Neural cell (in vitro differentiated cells): ENCODE results near the gene MOSMO. TPM values are rescaled to one million over a fixed set of nuclear protein-coding genes. Genes with fewer than 3 reads are reported as not detected.

Experiments
- H2AFZ ChIP-seq: fragments of 200-600, 300-800 bp; sonication (generic), shearing (Covaris generic); 2 replicates; pipeline ENCODE4 v1.6.0; 2014; ENCODE audit warnings: low read depth, mild to moderate bottlenecking, antibody characterized with exemption, low read length, moderate library complexity
- H3F3A ChIP-seq: fragments of 200-600 bp; shearing (Covaris generic); 2 replicates; pipeline ENCODE4 v1.6.1; 2016; ENCODE audit warnings: mild to moderate bottlenecking, moderate library complexity, mixed read lengths, antibody characterized with exemption, low read length; ENCODE audit not compliant: insufficient read depth, poor library complexity, severe bottlenecking
- H3K27ac ChIP-seq: fragments of 200-600, 300-800 bp; sonication (generic), shearing (Covaris generic); 2 replicates; pipeline ENCODE4 v1.5.1; 2014; ENCODE audit warnings: mild to moderate bottlenecking, low read length, moderate library complexity
- H3K27me3 ChIP-seq: fragments of 300-800, 200-600 bp; sonication (generic), shearing (Covaris generic); 2 replicates; pipeline ENCODE4 v1.6.0; 2014; ENCODE audit warnings: mild to moderate bottlenecking, low read depth, low read length, moderate library complexity; ENCODE audit not compliant: insufficient read depth
- H3K36me3 ChIP-seq: fragments of 300-800, 200-600 bp; sonication (generic), shearing (Covaris generic); 2 replicates; pipeline ENCODE4 v1.5.1; 2014; ENCODE audit warnings: mild to moderate bottlenecking, antibody characterized with exemption, low read length, moderate library complexity; ENCODE audit not compliant: insufficient read depth
- H3K4me2 ChIP-seq: fragments of 300-800, 200-600 bp; sonication (generic), shearing (Covaris generic); 2 replicates; pipeline ENCODE4 v1.6.0; 2014; ENCODE audit warnings: mild to moderate bottlenecking, low read length
- H3K4me3 ChIP-seq: fragments of 300-800, 200-600 bp; sonication (generic), shearing (Covaris generic); 2 replicates; pipeline ENCODE4 v1.5.1; 2014; ENCODE audit warnings: mild to moderate bottlenecking, low read length, moderate library complexity
- H3K79me2 ChIP-seq: fragments of 200-600 bp; shearing (Covaris generic); replicated peaks from 2 replicates; pipeline ENCODE4 v1.6.0; 2014; ENCODE audit warnings: mild to moderate bottlenecking, low read length, moderate library complexity; ENCODE audit not compliant: insufficient read depth
- H3K9ac ChIP-seq: fragments of 300-800, 200-600 bp; sonication (generic), shearing (Covaris generic); 2 replicates; pipeline ENCODE4 v1.6.1; 2016; ENCODE audit warnings: mild to moderate bottlenecking, low read length, mixed read lengths
- H3K9me2 ChIP-seq: fragments of 200-600 bp; shearing (Covaris generic); 2 replicates; pipeline ENCODE4 v1.6.1; 2016; ENCODE audit warnings: mild to moderate bottlenecking, low read length, mixed read lengths; ENCODE audit not compliant: insufficient read depth
- H3K9me3 ChIP-seq: fragments of 200-600, 300-800 bp; sonication (generic), shearing (Covaris generic); 2 replicates; pipeline ENCODE4 v1.6.1; 2016; ENCODE audit warnings: mild to moderate bottlenecking, mixed run types, low read length, moderate library complexity, mixed read lengths
- H4K20me1 ChIP-seq: fragments of 200-600 bp; shearing (Covaris generic); 2 replicates; pipeline ENCODE4 v1.6.1; 2016; ENCODE audit warnings: mild to moderate bottlenecking, mixed run types; ENCODE audit not compliant: insufficient read depth
- EP300 ChIP-seq: fragments of 450-650 bp; conservative IDR thresholded peaks from 2 replicates; pipeline ENCODE4 v1.6.1; 2014; ENCODE audit warnings: antibody characterized with exemption, mild to moderate bottlenecking, moderate library complexity; ENCODE audit not compliant: poor library complexity, severe bottlenecking
- MXI1 ChIP-seq: fragments of 450-650 bp; conservative IDR thresholded peaks from 2 replicates; pipeline ENCODE4 v1.6.1; 2014; ENCODE audit warnings: antibody characterized with exemption, mild to moderate bottlenecking; ENCODE audit not compliant: poor library complexity, severe bottlenecking
- POLR2AphosphoS5 ChIP-seq: IDR thresholded peaks from 2 replicates; pipeline ENCODE4 v1.6.1; 2012
- RAD21 ChIP-seq: fragments of 450-650 bp; conservative IDR thresholded peaks from 2 replicates; pipeline ENCODE4 v1.6.1; 2014; ENCODE audit warnings: antibody characterized with exemption, mild to moderate bottlenecking, moderate library complexity
- SMC3 ChIP-seq: fragments of 450-650 bp; conservative IDR thresholded peaks from 2 replicates; pipeline ENCODE4 v1.6.1; 2014; ENCODE audit warnings: antibody characterized with exemption, mild to moderate bottlenecking, moderate library complexity; ENCODE audit not compliant: poor library complexity
- TAF1 ChIP-seq: IDR thresholded peaks from 2 replicates; pipeline ENCODE4 v1.6.1; 2012; ENCODE audit warnings: low read depth
- polyA plus RNA-seq: library from polyadenylated mRNA; depleted of rRNA; stranded (reverse); fragments of >200 nt; gene quantifications from 2 replicates; pipeline ENCODE4 v1.2.3, GENCODE V29; 2014
- TF ChIP-seq, protein P1 (sequence below): fragments of 450-650 bp; IDR thresholded peaks from 2 replicates; pipeline ENCODE4 v1.5.1; 2014; ENCODE audit warnings: antibody characterized with exemption, mild to moderate bottlenecking, moderate library complexity; ENCODE audit not compliant: poor library complexity, severe bottlenecking
- TF ChIP-seq, protein P2 (sequence below): IDR thresholded peaks from 2 replicates; pipeline ENCODE4 v1.6.1; 2012; ENCODE audit warnings: borderline replicate concordance

Gene MOSMO
- polyA plus RNA-seq, 1 donor from 2014 or later, result 56.3 TPM

- H3K4me2 ChIP-seq, result no peak overlapping the region
- H3K9me3 ChIP-seq, result no peaks in the 10 kb centered on the region
- no peaks in the 10 kb centered on the region for H3F3A ChIP-seq
- no peaks in the 10 kb centered on the region for H3K79me2 ChIP-seq
- H4K20me1 ChIP-seq, result no peaks in the 10 kb centered on the region
- no peaks in the 10 kb centered on the region for H3K27me3 ChIP-seq
- H3K9ac ChIP-seq, result no peak overlapping the region
- peaks cover 15% of the 10 kb centered on the region for H3K36me3 ChIP-seq
- no peak overlapping the region for H3K27ac ChIP-seq
- H2AFZ ChIP-seq, result no peak overlapping the region
- no peak for TF ChIP-seq MXI1
- TF ChIP-seq, protein P1, sequence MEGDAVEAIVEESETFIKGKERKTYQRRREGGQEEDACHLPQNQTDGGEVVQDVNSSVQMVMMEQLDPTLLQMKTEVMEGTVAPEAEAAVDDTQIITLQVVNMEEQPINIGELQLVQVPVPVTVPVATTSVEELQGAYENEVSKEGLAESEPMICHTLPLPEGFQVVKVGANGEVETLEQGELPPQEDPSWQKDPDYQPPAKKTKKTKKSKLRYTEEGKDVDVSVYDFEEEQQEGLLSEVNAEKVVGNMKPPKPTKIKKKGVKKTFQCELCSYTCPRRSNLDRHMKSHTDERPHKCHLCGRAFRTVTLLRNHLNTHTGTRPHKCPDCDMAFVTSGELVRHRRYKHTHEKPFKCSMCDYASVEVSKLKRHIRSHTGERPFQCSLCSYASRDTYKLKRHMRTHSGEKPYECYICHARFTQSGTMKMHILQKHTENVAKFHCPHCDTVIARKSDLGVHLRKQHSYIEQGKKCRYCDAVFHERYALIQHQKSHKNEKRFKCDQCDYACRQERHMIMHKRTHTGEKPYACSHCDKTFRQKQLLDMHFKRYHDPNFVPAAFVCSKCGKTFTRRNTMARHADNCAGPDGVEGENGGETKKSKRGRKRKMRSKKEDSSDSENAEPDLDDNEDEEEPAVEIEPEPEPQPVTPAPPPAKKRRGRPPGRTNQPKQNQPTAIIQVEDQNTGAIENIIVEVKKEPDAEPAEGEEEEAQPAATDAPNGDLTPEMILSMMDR, result no peak
- TF ChIP-seq SMC3, result no peak
- TF ChIP-seq TAF1, result no peak
- no peaks in the 10 kb centered on the region for H3K9me2 ChIP-seq
- H3K4me3 ChIP-seq, result no peak overlapping the region
Observed at GRCh38 chr16:21962475-21962874, 45.4 kb upstream of the MOSMO start.

DNA sequence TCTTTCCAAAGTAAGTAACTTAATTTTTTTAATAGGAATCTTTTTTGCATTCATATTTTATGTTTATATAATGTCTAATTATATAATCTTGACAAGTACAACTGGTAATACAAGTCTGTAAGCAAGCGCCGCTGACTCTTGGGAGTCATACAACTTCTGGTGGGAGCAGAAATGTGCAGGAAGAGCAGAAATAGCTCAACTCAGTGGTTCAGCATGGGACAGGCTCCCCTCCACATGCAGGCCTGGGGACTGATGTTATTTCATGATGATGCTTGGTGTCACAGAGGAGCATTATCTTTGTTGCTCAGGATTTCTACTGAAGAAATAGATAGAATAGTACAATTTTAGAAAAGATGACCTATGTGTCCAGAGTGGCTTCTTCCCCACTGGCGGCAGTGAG is 44.0 kb upstream of the MOSMO start:
- H3K4me3 ChIP-seq, result no peak overlapping the region
- TF ChIP-seq RAD21 (no peak), POLR2AphosphoS5 (no peak), MXI1 (no peak), SMC3 (no peak), TAF1 (no peak), EP300 (no peak)
- TF ChIP-seq, protein P2, sequence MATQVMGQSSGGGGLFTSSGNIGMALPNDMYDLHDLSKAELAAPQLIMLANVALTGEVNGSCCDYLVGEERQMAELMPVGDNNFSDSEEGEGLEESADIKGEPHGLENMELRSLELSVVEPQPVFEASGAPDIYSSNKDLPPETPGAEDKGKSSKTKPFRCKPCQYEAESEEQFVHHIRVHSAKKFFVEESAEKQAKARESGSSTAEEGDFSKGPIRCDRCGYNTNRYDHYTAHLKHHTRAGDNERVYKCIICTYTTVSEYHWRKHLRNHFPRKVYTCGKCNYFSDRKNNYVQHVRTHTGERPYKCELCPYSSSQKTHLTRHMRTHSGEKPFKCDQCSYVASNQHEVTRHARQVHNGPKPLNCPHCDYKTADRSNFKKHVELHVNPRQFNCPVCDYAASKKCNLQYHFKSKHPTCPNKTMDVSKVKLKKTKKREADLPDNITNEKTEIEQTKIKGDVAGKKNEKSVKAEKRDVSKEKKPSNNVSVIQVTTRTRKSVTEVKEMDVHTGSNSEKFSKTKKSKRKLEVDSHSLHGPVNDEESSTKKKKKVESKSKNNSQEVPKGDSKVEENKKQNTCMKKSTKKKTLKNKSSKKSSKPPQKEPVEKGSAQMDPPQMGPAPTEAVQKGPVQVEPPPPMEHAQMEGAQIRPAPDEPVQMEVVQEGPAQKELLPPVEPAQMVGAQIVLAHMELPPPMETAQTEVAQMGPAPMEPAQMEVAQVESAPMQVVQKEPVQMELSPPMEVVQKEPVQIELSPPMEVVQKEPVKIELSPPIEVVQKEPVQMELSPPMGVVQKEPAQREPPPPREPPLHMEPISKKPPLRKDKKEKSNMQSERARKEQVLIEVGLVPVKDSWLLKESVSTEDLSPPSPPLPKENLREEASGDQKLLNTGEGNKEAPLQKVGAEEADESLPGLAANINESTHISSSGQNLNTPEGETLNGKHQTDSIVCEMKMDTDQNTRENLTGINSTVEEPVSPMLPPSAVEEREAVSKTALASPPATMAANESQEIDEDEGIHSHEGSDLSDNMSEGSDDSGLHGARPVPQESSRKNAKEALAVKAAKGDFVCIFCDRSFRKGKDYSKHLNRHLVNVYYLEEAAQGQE, result no peak
- TF ChIP-seq, protein P1, result no peak
- H3K36me3 ChIP-seq, result peaks cover 11% of the 10 kb centered on the region
- no peak overlapping the region for H3K27ac ChIP-seq
- H3F3A ChIP-seq, result no peaks in the 10 kb centered on the region
- no peaks in the 10 kb centered on the region for H3K79me2 ChIP-seq
- no peak overlapping the region for H2AFZ ChIP-seq
- H4K20me1 ChIP-seq, result no peaks in the 10 kb centered on the region
- H3K9me2 ChIP-seq, result no peaks in the 10 kb centered on the region
- no peaks in the 10 kb centered on the region for H3K9me3 ChIP-seq
- no peaks in the 10 kb centered on the region for H3K27me3 ChIP-seq
- H3K4me2 ChIP-seq, result no peak overlapping the region
- H3K9ac ChIP-seq, result no peak overlapping the region
